ENCODE measurements around the gene TRAPPC3L. TPM values are rescaled to one million over a fixed set of nuclear protein-coding genes. Genes with fewer than 3 reads are reported as not detected.

TRAPPC3L gene
- total RNA-seq, 1 experiment from 2014 or later = not detected

- in situ Hi-C loops (cut with HindIII; ENCODE audit: low pct_unique_long_range_greater_than_20kb, low sequenced_read_pairs) = no loop called here
Measured at GRCh38 chr6:116563830-116564229, 18.3 kb upstream of the TRAPPC3L start.

GRCh38 chr6:116562614-116563013 is 17.1 kb upstream of the TRAPPC3L start:
- H3K27ac ChIP-seq (ENCODE audit: low read length) = no peak overlapping the region
- H3K36me3 ChIP-seq (ENCODE audit: control insufficient read depth, insufficient read depth, low read length) = no peaks in the 10 kb centered on the region
- ChIA-PET POLR2A (interaction anchor here (1.3 kb wide), 1 partner anchor 9 kb away, joined by 3 read pairs; the partner anchor contains the start of gene RWDD1), CTCF (interaction anchor here (1.0 to 1.4 kb wide), 2 partner anchors 275 to 295 kb away, joined by 3 to 7 read pairs; no protein-coding TSS in a partner anchor)
- DNase-seq (ENCODE audit: low read depth, low spot score) = no peak
- H3K4me3 ChIP-seq (ENCODE audit: low read depth in 2 of 2, low read length in 2 of 2) = no peak overlapping the region
- no peaks in the 10 kb centered on the region for H3K9me3 ChIP-seq (ENCODE audit: control insufficient read depth, insufficient read depth, low read depth, low read length)
- no peak for TF ChIP-seq POLR2AphosphoS5 (IDR thresholded peaks at IDR 0.05; ENCODE audit: low read depth, low read length)
- TF ChIP-seq SIN3A (IDR thresholded peaks at IDR 0.05; ENCODE audit: borderline replicate concordance, insufficient read depth, low read depth, low read length) = no peak
- TF ChIP-seq TCF7L2 (IDR thresholded peaks at IDR 0.05; ENCODE audit: low read depth, low read length) = no peak
- TF ChIP-seq REST (IDR thresholded peaks at IDR 0.05; ENCODE audit: insufficient read depth in 1 of 2, low read depth in 2 of 2, low read length in 1 of 2) = no peak
- TF ChIP-seq CTCF (IDR thresholded peaks at IDR 0.05) = no peak
- no peaks in the 10 kb centered on the region; the same call in none of the 2 replicates for H3K4me1 ChIP-seq (ENCODE audit: control insufficient read depth, insufficient read depth, low read length)
- no TSS peak for BruUV-seq (replicated peaks)
- in situ Hi-C loops (cut with HindIII; ENCODE audit: low pct_unique_long_range_greater_than_20kb, low sequenced_read_pairs) = no loop called here
- peaks cover 28% of the 10 kb centered on the region for H3K27me3 ChIP-seq (ENCODE audit: control insufficient read depth, insufficient read depth, low read length)
- no peak for ATAC-seq
- intact Hi-C loops (cut with micrococcal nuclease; ENCODE audit: unreplicated experiment) = no loop called here

More at GRCh38 chr6:116563830-116564229, 18.3 kb upstream of the TRAPPC3L start:
- no peak overlapping the region for H3K4me3 ChIP-seq (ENCODE audit: low read depth in 2 of 2, low read length in 2 of 2)
- TF ChIP-seq REST (IDR thresholded peaks at IDR 0.05; ENCODE audit: insufficient read depth in 1 of 2, low read depth in 2 of 2, low read length in 1 of 2) (no peak), SIN3A (IDR thresholded peaks at IDR 0.05; ENCODE audit: borderline replicate concordance, insufficient read depth, low read depth, low read length) (no peak), POLR2AphosphoS5 (IDR thresholded peaks at IDR 0.05; ENCODE audit: low read depth, low read length) (no peak), TCF7L2 (IDR thresholded peaks at IDR 0.05; ENCODE audit: low read depth, low read length) (no peak), CTCF (IDR thresholded peaks at IDR 0.05) (no peak)
- peaks cover 25% of the 10 kb centered on the region for H3K27me3 ChIP-seq (ENCODE audit: control insufficient read depth, insufficient read depth, low read length)
- intact Hi-C loops (cut with micrococcal nuclease; ENCODE audit: unreplicated experiment) = no loop called here
- H3K4me1 ChIP-seq (ENCODE audit: control insufficient read depth, insufficient read depth, low read length) = no peaks in the 10 kb centered on the region; the same call in 1 of the 2 replicates
- ChIA-PET CTCF (interaction anchor here (0.5 to 1.4 kb wide), 3 partner anchors 22 to 296 kb away, joined by 3 to 7 read pairs (median 3); no protein-coding TSS in a partner anchor), POLR2A (no interaction called here)
- H3K36me3 ChIP-seq (ENCODE audit: control insufficient read depth, insufficient read depth, low read length) = no peaks in the 10 kb centered on the region
- no peaks in the 10 kb centered on the region for H3K9me3 ChIP-seq (ENCODE audit: control insufficient read depth, insufficient read depth, low read depth, low read length)
- H3K27ac ChIP-seq (ENCODE audit: low read length) = no peak overlapping the region
- BruUV-seq (replicated peaks) = no TSS peak
- ATAC-seq (no peak), DNase-seq (ENCODE audit: low read depth, low spot score) (no peak)
